ENCODE measurements around the gene HGS.

GRCh38 chr17:81712468-81713003 lies 28.7 kb downstream of the HGS start:
- TF ChIP-seq CTCF (IDR thresholded peaks at IDR 0.05): no peak; the same call in 1 of the 2 replicates
- peak; percentile 71; the same call in 1 of the 2 replicates for TF ChIP-seq SIN3A (IDR thresholded peaks at IDR 0.05; ENCODE audit: borderline replicate concordance, insufficient read depth, low read depth, low read length)
- no peak; the same call in 1 of the 2 replicates for TF ChIP-seq POLR2AphosphoS5 (IDR thresholded peaks at IDR 0.05; ENCODE audit: low read depth, low read length)

All from Panc1 (cell line).